NCI-H2196 treated with DMSO at 0.1 percent for 48 hours (cell line): ENCODE results near the gene APBB2.

Experiments
- DNase-seq: peaks from one replicate; lab custom pipeline; 2025; ENCODE audit not compliant: unreplicated experiment; lab: John Stamatoyannopoulos, UW

APBB2 gene

GRCh38 chr4:41196633-41197332 is 17.6 kb downstream of the APBB2 start:
- DNase-seq: no peak

GRCh38 chr4:41192136-41192535 is 22.2 kb downstream of the APBB2 start:
- no peak for DNase-seq

- no peak for DNase-seq
These were observed 24.7 kb downstream of the APBB2 start for GRCh38 chr4:41189666-41190065.

- no peak for DNase-seq
These were observed 25.3 kb downstream of the APBB2 start for GRCh38 chr4:41189076-41189475.

GRCh38 chr4:41185614-41186592 is 28.4 kb downstream of the APBB2 start:
- no peak for DNase-seq

GRCh38 chr4:41184009-41184408 is 30.3 kb downstream of the APBB2 start:
- no peak for DNase-seq

GRCh38 chr4:41183021-41183553 is 31.3 kb downstream of the APBB2 start:
- DNase-seq: no peak

- DNase-seq: no peak
These were observed 33.3 kb downstream of the APBB2 start for GRCh38 chr4:41181037-41181436.

- no peak for DNase-seq
These were observed 34.7 kb downstream of the APBB2 start for GRCh38 chr4:41179498-41180195.

- DNase-seq: no peak
These were observed 35.7 kb downstream of the APBB2 start for GRCh38 chr4:41178372-41179370.

GRCh38 chr4:41177016-41177415 is 37.3 kb downstream of the APBB2 start:
- no peak for DNase-seq

GRCh38 chr4:41176340-41176739 is 38.0 kb downstream of the APBB2 start:
- no peak for DNase-seq

- DNase-seq: no peak
These were observed 38.5 kb downstream of the APBB2 start for GRCh38 chr4:41175794-41176193.

GRCh38 chr4:41174444-41174843 is 39.9 kb downstream of the APBB2 start:
- no peak for DNase-seq

GRCh38 chr4:41172786-41173185 is 41.6 kb downstream of the APBB2 start:
- DNase-seq: no peak

- DNase-seq: no peak
These were observed 45.0 kb downstream of the APBB2 start for GRCh38 chr4:41169256-41169800.

GRCh38 chr4:41167191-41167590 is 47.2 kb downstream of the APBB2 start:
- no peak for DNase-seq

GRCh38 chr4:41164405-41164804 is 49.9 kb downstream of the APBB2 start:
- no peak for DNase-seq

GRCh38 chr4:41161355-41161754 is 53.0 kb downstream of the APBB2 start:
- DNase-seq: no peak

GRCh38 chr4:41160856-41161255 is 53.5 kb downstream of the APBB2 start:
- no peak for DNase-seq
